GM21576 (cell line): ENCODE results near the gene GABRG3.

Source experiments
- ATAC-seq: cut with Tn5 transposase; IDR thresholded peaks from one replicate; pipeline ENCODE4 v1.9.1; 2021; ENCODE audit warnings: mild to moderate bottlenecking, moderate library complexity; ENCODE audit not compliant: unreplicated experiment

The GABRG3 gene

GRCh38 chr15:27237319-27237939 lies 266.4 kb downstream of the GABRG3 start:
- no peak for ATAC-seq

- no peak for ATAC-seq
Measured at GRCh38 chr15:27238209-27238608, 267.2 kb downstream of the GABRG3 start.

- ATAC-seq = no peak
Measured at GRCh38 chr15:27238707-27239423, 267.9 kb downstream of the GABRG3 start.

GRCh38 chr15:27241943-27242342 lies 271.0 kb downstream of the GABRG3 start:
- no peak for ATAC-seq

GRCh38 chr15:27244047-27244446 lies 273.1 kb downstream of the GABRG3 start:
- no peak for ATAC-seq

GRCh38 chr15:27248251-27248650 lies 277.3 kb downstream of the GABRG3 start:
- ATAC-seq = no peak

- no peak for ATAC-seq
Measured at GRCh38 chr15:27249046-27249759, 278.2 kb downstream of the GABRG3 start.

GRCh38 chr15:27249760-27250109 lies 278.8 kb downstream of the GABRG3 start:
- no peak for ATAC-seq

GRCh38 chr15:27250223-27250622 lies 279.2 kb downstream of the GABRG3 start:
- ATAC-seq = no peak

GRCh38 chr15:27254055-27254454 lies 283.1 kb downstream of the GABRG3 start:
- no peak for ATAC-seq

- no peak for ATAC-seq
Measured at GRCh38 chr15:27254801-27255200, 283.8 kb downstream of the GABRG3 start.

GRCh38 chr15:27256446-27256845 lies 285.5 kb downstream of the GABRG3 start:
- no peak for ATAC-seq

- no peak for ATAC-seq
Measured at GRCh38 chr15:27258287-27258686, 287.3 kb downstream of the GABRG3 start.

GRCh38 chr15:27260523-27260922 lies 289.5 kb downstream of the GABRG3 start:
- ATAC-seq = no peak

GRCh38 chr15:27268923-27269322 lies 297.9 kb downstream of the GABRG3 start:
- no peak for ATAC-seq

GRCh38 chr15:27271258-27271657 lies 300.3 kb downstream of the GABRG3 start:
- no peak for ATAC-seq

- ATAC-seq = no peak
Measured at GRCh38 chr15:27272427-27272826, 301.4 kb downstream of the GABRG3 start.

GRCh38 chr15:27273506-27273905 lies 302.5 kb downstream of the GABRG3 start:
- no peak for ATAC-seq

GRCh38 chr15:27278761-27279160 lies 307.8 kb downstream of the GABRG3 start:
- no peak for ATAC-seq

GRCh38 chr15:27292641-27293040 lies 321.7 kb downstream of the GABRG3 start:
- ATAC-seq = no peak

GRCh38 chr15:27293607-27294006 lies 322.6 kb downstream of the GABRG3 start:
- ATAC-seq = no peak

GRCh38 chr15:27317736-27318135 lies 346.8 kb downstream of the GABRG3 start:
- ATAC-seq = no peak
